CD14-positive monocyte (primary cell): ENCODE results near the gene DNAAF1. TPM values are rescaled to one million over a fixed set of nuclear protein-coding genes. Genes with fewer than 3 reads are reported as not detected.
"Not testable (repeated sequence)": the region's sequence is repeated elsewhere in the genome, so short reads cannot be mapped to it uniquely, and the experiment has no call there.

Experiments
- DNase-seq, 3 donors: peaks; one replicate each; pipeline ENCODE4 v3.0.0-alpha.2; 2011 to 2022
- H2AFZ ChIP-seq: 2 replicates; pipeline ENCODE4 v1.6.0; 2012; ENCODE audit warnings: mild to moderate bottlenecking, low read depth, low read length, inconsistent platforms; ENCODE audit not compliant: insufficient read depth, poor library complexity, severe bottlenecking
- H3K27ac ChIP-seq, 2 donors: 1 replicate in 1 of 2; 2 replicates in 1 of 2; pipeline ENCODE4 v1.5.1; 2012 to 2013; ENCODE audit warnings: low read length in 2 of 2, control low read depth in 1 of 2, inconsistent platforms in 1 of 2, low read depth in 1 of 2, mild to moderate bottlenecking in 1 of 2
- H3K27me3 ChIP-seq, 2 donors: one replicate each; pipeline versions ENCODE4 v1.6.0 to v1.6.1; 2011 to 2013; ENCODE audit warnings: low read length in 2 of 2; ENCODE audit not compliant: control insufficient read depth in 2 of 2, insufficient read depth in 2 of 2
- H3K36me3 ChIP-seq, 2 donors: replicated peaks in 1 of 2; 1 replicate in 1 of 2; 2 replicates in 1 of 2; pipeline versions ENCODE4 v1.5.1 to v1.6.1; 2012 to 2013; ENCODE audit warnings: low read length in 2 of 2, control low read depth in 1 of 2, inconsistent platforms in 1 of 2, mild to moderate bottlenecking in 1 of 2; ENCODE audit not compliant: insufficient read depth in 2 of 2, control insufficient read depth in 1 of 2
- H3K4me1 ChIP-seq, 2 donors: 1 replicate in 1 of 2; 2 replicates in 1 of 2; pipeline versions ENCODE4 v1.5.1 to v1.6.1; 2012 to 2013; ENCODE audit warnings: low read length in 2 of 2, control low read depth in 1 of 2, inconsistent platforms in 1 of 2, mild to moderate bottlenecking in 1 of 2, moderate library complexity in 1 of 2; ENCODE audit not compliant: insufficient read depth in 2 of 2, control insufficient read depth in 1 of 2
- H3K4me2 ChIP-seq: replicated peaks from 2 replicates; pipeline ENCODE3; 2012; ENCODE audit warnings: low read length, moderate library complexity, mild to moderate bottlenecking; ENCODE audit not compliant: poor library complexity, severe bottlenecking; ENCODE audit errors: extremely low read depth
- H3K4me3 ChIP-seq, 3 experiments: fragments of 200-600 bp in 1 of 3; sonication (generic) in 1 of 3; replicated peaks in 1 of 3; 1 replicate in 2 of 3; 2 replicates in 1 of 3; pipeline ENCODE4 v1.5.1; 2011 to 2013; ENCODE audit warnings: low read length in 3 of 3, mild to moderate bottlenecking in 3 of 3, control low read depth in 2 of 3, low read depth in 2 of 3, inconsistent platforms in 1 of 3, moderate library complexity in 1 of 3
- H3K79me2 ChIP-seq: 2 replicates; pipeline ENCODE4 v1.6.0; 2012; ENCODE audit warnings: mild to moderate bottlenecking, control low read depth, inconsistent platforms, low read length, moderate library complexity; ENCODE audit not compliant: insufficient read depth
- H3K9ac ChIP-seq: 2 replicates; pipeline ENCODE4 v1.6.0; 2017; ENCODE audit warnings: low read length, mild to moderate bottlenecking; ENCODE audit not compliant: insufficient read depth, poor library complexity, severe bottlenecking
- H3K9me3 ChIP-seq, 2 donors: replicated peaks in 1 of 2; 1 replicate in 1 of 2; 2 replicates in 1 of 2; pipeline versions ENCODE4 v1.5.1 to v1.6.1; 2012 to 2013; ENCODE audit warnings: low read length in 2 of 2, control low read depth in 1 of 2; ENCODE audit not compliant: control insufficient read depth in 1 of 2, insufficient read depth in 1 of 2
- H4K20me1 ChIP-seq: 2 replicates; pipeline ENCODE4 v1.6.0; 2012; ENCODE audit warnings: mild to moderate bottlenecking, low read length, control low read depth, moderate library complexity; ENCODE audit not compliant: insufficient read depth
- H3K27ac Mint-ChIP-seq, 7 donors: one replicate each; pipeline ENCODE4 v1.8.0; 2020; ENCODE audit warnings: mild to moderate bottlenecking in 7 of 7, mixed read lengths in 7 of 7, moderate library complexity in 6 of 7, inconsistent platforms in 2 of 7
- H3K27me3 Mint-ChIP-seq, 3 donors: one replicate each; pipeline ENCODE4 v1.8.0; 2021 to 2022; ENCODE audit warnings: low read depth in 3 of 3, mild to moderate bottlenecking in 3 of 3, mixed read lengths in 3 of 3, moderate library complexity in 3 of 3, inconsistent platforms in 1 of 3
- H3K36me3 Mint-ChIP-seq, 2 donors: one replicate each; pipeline ENCODE4 v1.8.0; 2020; ENCODE audit warnings: mixed read lengths in 2 of 2, inconsistent platforms in 1 of 2, mild to moderate bottlenecking in 1 of 2
- H3K4me1 Mint-ChIP-seq: one replicate; pipeline ENCODE4 v1.8.0; 2020; ENCODE audit warnings: mild to moderate bottlenecking, mixed read lengths
- H3K4me3 Mint-ChIP-seq, 2 donors: one replicate each; pipeline ENCODE4 v1.8.0; 2020; ENCODE audit warnings: mild to moderate bottlenecking in 2 of 2, mixed read lengths in 2 of 2, moderate library complexity in 1 of 2
- H3K9me3 Mint-ChIP-seq, 7 donors: one replicate each; pipeline ENCODE4 v1.8.0; 2020 to 2022; ENCODE audit warnings: mixed read lengths in 7 of 7, mild to moderate bottlenecking in 6 of 7, moderate library complexity in 6 of 7, inconsistent platforms in 2 of 7
- WGBS: methylation state at CpG from one replicate; pipeline ENCODE4 v1.1.5; 2013; ENCODE audit warnings: missing lambda C conversion rate; ENCODE audit not compliant: insufficient coverage; 5-methylcytosine and 5-hydroxymethylcytosine counted together
- intact Hi-C, 2 donors: fragments of 100-400 bp; cut with micrococcal nuclease; formaldehyde crosslinking; loops; one replicate each; pipeline versions ENCODE4 v1.15.0 to v1.15.1; 2023
- polyA plus RNA-seq, 3 donors: library from polyadenylated mRNA; depleted of rRNA in 1 of 3; unstranded in 2 of 3; stranded (reverse) in 1 of 3; fragments of 300-500 nt in 2 of 3; fragments of >200 nt in 1 of 3; fragmentation: Illumina TruSeq in 2 of 3; gene quantifications; 1 replicate in 2 of 3; 2 replicates in 1 of 3; pipeline ENCODE4 v1.2.3, GENCODE V29; 2012 to 2021
- TF ChIP-seq, protein P1 (sequence below): fragments of 200-600 bp; IDR thresholded peaks from one replicate; pipeline ENCODE4 v1.8.0; 2022; ENCODE audit warnings: antibody characterized with exemption, mild to moderate bottlenecking

The DNAAF1 gene
- polyA plus RNA-seq, 3 donors = 0.23 to 14.6 TPM; not detected in 1

DNA sequence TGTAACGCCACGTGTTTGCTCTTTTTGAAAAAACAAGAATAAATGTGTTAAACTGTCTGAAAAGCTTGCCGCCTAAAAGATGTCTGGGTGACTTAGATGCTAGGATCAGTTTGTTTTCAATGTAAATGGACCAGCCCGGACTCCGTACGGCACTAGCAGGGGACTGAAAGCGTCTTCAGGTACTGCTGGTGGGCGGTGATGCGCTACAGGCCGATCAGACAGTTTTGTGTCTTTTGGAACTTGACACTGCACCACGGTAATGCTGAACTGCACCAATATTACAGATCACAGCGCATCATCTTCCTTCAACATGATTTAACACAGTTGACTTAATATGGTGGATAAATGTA, 27.6 kb upstream of the DNAAF1 start:
- peaks cover 39 to 41% of the 10 kb centered on the region in 2 donors for H3K4me1 ChIP-seq
- Mint-ChIP-seq H3K4me3 (peak overlapping the region; percentile 86 to 92), H3K27me3 (peaks cover 0 to 6% (median 1%) of the 10 kb centered on the region in 3 donors), H3K4me1 (peaks cover 29% of the 10 kb centered on the region), H3K9me3 (peaks cover 0 to 1% (median 0%) of the 10 kb centered on the region in 7 donors), H3K36me3 (peaks cover 6 to 7% of the 10 kb centered on the region in 2 donors), H3K27ac (peak overlapping the region; percentile 82 to 91 (median 87))
- H3K9ac ChIP-seq = peak overlapping the region; percentile 94
- H3K4me3 ChIP-seq = peak overlapping the region; percentile 81 to 94 (median 83)
- no peaks in the 10 kb centered on the region for H3K27me3 ChIP-seq
- H4K20me1 ChIP-seq = peaks cover 21% of the 10 kb centered on the region
- H2AFZ ChIP-seq = peak overlapping the region; percentile 93
- DNase-seq = no peak
- peaks cover 39% of the 10 kb centered on the region for H3K79me2 ChIP-seq
- peak overlapping the region; percentile 96 for H3K4me2 ChIP-seq
- TF ChIP-seq, protein P1, sequence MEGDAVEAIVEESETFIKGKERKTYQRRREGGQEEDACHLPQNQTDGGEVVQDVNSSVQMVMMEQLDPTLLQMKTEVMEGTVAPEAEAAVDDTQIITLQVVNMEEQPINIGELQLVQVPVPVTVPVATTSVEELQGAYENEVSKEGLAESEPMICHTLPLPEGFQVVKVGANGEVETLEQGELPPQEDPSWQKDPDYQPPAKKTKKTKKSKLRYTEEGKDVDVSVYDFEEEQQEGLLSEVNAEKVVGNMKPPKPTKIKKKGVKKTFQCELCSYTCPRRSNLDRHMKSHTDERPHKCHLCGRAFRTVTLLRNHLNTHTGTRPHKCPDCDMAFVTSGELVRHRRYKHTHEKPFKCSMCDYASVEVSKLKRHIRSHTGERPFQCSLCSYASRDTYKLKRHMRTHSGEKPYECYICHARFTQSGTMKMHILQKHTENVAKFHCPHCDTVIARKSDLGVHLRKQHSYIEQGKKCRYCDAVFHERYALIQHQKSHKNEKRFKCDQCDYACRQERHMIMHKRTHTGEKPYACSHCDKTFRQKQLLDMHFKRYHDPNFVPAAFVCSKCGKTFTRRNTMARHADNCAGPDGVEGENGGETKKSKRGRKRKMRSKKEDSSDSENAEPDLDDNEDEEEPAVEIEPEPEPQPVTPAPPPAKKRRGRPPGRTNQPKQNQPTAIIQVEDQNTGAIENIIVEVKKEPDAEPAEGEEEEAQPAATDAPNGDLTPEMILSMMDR = no peak
- H3K36me3 ChIP-seq = peaks cover 0 to 7% of the 10 kb centered on the region in 2 donors
- no peaks in the 10 kb centered on the region for H3K9me3 ChIP-seq
- peak overlapping the region; percentile 89 to 93 for H3K27ac ChIP-seq
- intact Hi-C loops = loop anchor here in 1 of 2 donors (2.0 to 5.0 kb wide), 2 partner anchors 19 to 35 kb away; no protein-coding TSS in a partner anchor
- WGBS = 2% methylated on average over 8 of the region's 12 CpGs

DNA sequence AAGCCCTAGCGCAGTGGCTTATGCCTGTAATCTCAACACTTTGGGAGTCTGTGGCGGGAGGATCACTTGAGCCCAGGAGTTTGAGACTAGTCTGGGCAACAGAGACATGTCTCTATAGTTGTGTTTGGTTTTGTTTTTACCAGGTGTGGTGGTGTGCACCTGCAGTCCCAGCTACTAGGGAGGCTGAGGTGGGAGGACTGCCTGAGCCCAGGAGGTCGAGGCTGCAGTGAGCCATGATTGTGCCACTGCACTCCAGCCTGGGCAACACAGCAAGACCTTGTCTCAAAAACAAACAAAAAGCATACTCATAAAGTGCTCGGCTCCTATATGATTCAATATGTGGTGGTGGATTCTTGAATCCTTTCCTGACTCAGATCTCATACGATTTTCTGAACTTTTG, 26.8 kb upstream of the DNAAF1 start:
- Histone ChIP-seq H4K20me1 (peaks cover 14% of the 10 kb centered on the region), H3K79me2 (peaks cover 31% of the 10 kb centered on the region), H3K4me1 (peaks cover 38 to 41% of the 10 kb centered on the region in 2 donors), H3K36me3 (peaks cover 6 to 16% of the 10 kb centered on the region in 2 donors)
- H3K36me3 Mint-ChIP-seq = peaks cover 13% of the 10 kb centered on the region in 2 donors
- intact Hi-C loops = loop anchor here in 1 of 2 donors (5.0 kb wide), 1 partner anchor 36 kb away; no protein-coding TSS in a partner anchor
- not testable (repeated sequence) for H3K4me3 ChIP-seq, H3K27me3 ChIP-seq, DNase-seq, H3K4me2 ChIP-seq, H3K27ac Mint-ChIP-seq, H3K27ac ChIP-seq, H3K27me3 Mint-ChIP-seq, H3K9ac ChIP-seq, H2AFZ ChIP-seq, H3K9me3 Mint-ChIP-seq, H3K9me3 ChIP-seq
- peaks cover 29% of the 10 kb centered on the region for H3K4me1 Mint-ChIP-seq
- WGBS = 94% methylated on average over 3 of the region's 5 CpGs
- H3K4me3 Mint-ChIP-seq = peak overlapping the region in 1 of 2 donors; percentile 15
